HepG2 (cell line): ENCODE measurements around the gene MTREX. TPM values are rescaled to one million over a fixed set of nuclear protein-coding genes. Genes with fewer than 3 reads are reported as not detected.

Source experiments
- ATAC-seq: fragments of 200-7000 bp; cut with Tn5 transposase; 3 replicates; pipeline ENCODE4 v1.9.1; 2020; ENCODE audit warnings: mild to moderate bottlenecking, moderate library complexity
- BruUV-seq: library from RNA; stranded (reverse); fragments of 400-500 nt; replicated peaks from 2 replicates; lab custom pipeline; 2021; lab: Mats Ljungman, UMichigan
- CTCF ChIA-PET: fragments of 300-600 bp; formaldehyde crosslinking; extraction: SDS; loops from one replicate; lab custom pipeline; 2021; ENCODE audit warnings: low total read pairs, inconsistent platforms, low intra/inter-chr PET ratio; lab: Yijun Ruan, JAX
- POLR2A ChIA-PET: fragments of 350-600 bp; sonication (Branson Sonifier 250); formaldehyde crosslinking; loops from one replicate; lab custom pipeline; 2020; ENCODE audit warnings: antibody characterized with exemption, inconsistent platforms; lab: Yijun Ruan, JAX
- DNase-seq: peaks from one replicate; pipeline ENCODE4 v3.0.0-alpha.2; 2015; ENCODE audit warnings: low spot score
- FAIRE-seq: peaks from 3 replicates; lab custom pipeline; 2011; peaks lifted over from hg19 to GRCh38; lab: Jason Lieb, UNC
- H2AFZ ChIP-seq: one replicate; pipeline ENCODE4 v1.6.1; 2011; ENCODE audit warnings: low read length, inconsistent platforms
- H3K27ac ChIP-seq: fragments of 300-600 bp; 3 replicates; pipeline ENCODE4 v1.8.0; 2011; ENCODE audit warnings: mixed run types, mild to moderate bottlenecking, mixed read lengths, low read length, inconsistent platforms; ENCODE audit not compliant: insufficient read depth; ENCODE audit errors: extremely low read length
- H3K27me3 ChIP-seq, 2 experiments: fragments of 200-600 bp in 1 of 2; 2 replicates in 1 of 2; 3 replicates in 1 of 2; pipeline versions ENCODE4 v1.6.0 to v1.8.0; 2011; ENCODE audit warnings: low read length in 2 of 2, mild to moderate bottlenecking in 2 of 2, moderate library complexity in 2 of 2, inconsistent platforms in 1 of 2; ENCODE audit not compliant: insufficient read depth in 2 of 2, control insufficient read depth in 1 of 2
- H3K36me3 ChIP-seq, 2 experiments: fragments of 200-600 bp in 1 of 2; replicated peaks in 1 of 2; 2 replicates in 1 of 2; 3 replicates in 1 of 2; pipeline versions ENCODE4 v1.5.1 to v1.8.0; 2011; ENCODE audit warnings: low read length in 2 of 2, inconsistent platforms in 1 of 2; ENCODE audit not compliant: insufficient read depth in 2 of 2, control insufficient read depth in 1 of 2
- H3K4me1 ChIP-seq: 2 replicates; pipeline ENCODE4 v1.5.1; 2012; ENCODE audit warnings: low read length, inconsistent platforms; ENCODE audit not compliant: insufficient read depth
- H3K4me2 ChIP-seq: 2 replicates; pipeline ENCODE4 v1.6.0; 2011; ENCODE audit warnings: low read depth, low read length, inconsistent platforms
- H3K4me3 ChIP-seq, 3 experiments: fragments of 200-600 bp in 1 of 3; sonication (generic), shearing (Covaris generic) in 1 of 3; replicated peaks in 1 of 3; 2 replicates each; pipeline ENCODE4 v1.5.1; 2011 to 2016; ENCODE audit warnings: low read length in 3 of 3, inconsistent platforms in 2 of 3, low read depth in 2 of 3, mild to moderate bottlenecking in 2 of 3, control low read depth in 1 of 3, mixed read lengths in 1 of 3; ENCODE audit not compliant: insufficient read depth in 1 of 3
- H3K79me2 ChIP-seq: one replicate; pipeline ENCODE4 v1.6.1; 2011; ENCODE audit warnings: low read length, inconsistent platforms; ENCODE audit not compliant: insufficient read depth
- H3K9ac ChIP-seq: 2 replicates; pipeline ENCODE4 v1.6.0; 2011; ENCODE audit warnings: mild to moderate bottlenecking, low read depth, low read length, inconsistent platforms; ENCODE audit not compliant: insufficient read depth
- H3K9me3 ChIP-seq: 2 replicates; pipeline ENCODE4 v1.5.1; 2012; ENCODE audit warnings: mild to moderate bottlenecking, low read length
- H4K20me1 ChIP-seq: 2 replicates; pipeline ENCODE4 v1.6.0; 2011; ENCODE audit warnings: inconsistent platforms, mild to moderate bottlenecking, low read length, moderate library complexity; ENCODE audit not compliant: insufficient read depth
- LRRFIP1 ChIP-seq: sonication (generic); formaldehyde crosslinking; conservative IDR thresholded peaks from 2 replicates; pipeline ENCODE4 v1.4.0; 2020; ENCODE audit warnings: missing genetic modification reagents
- SIN3B ChIP-seq: fragments of 150-350 bp; IDR thresholded peaks from 2 replicates; pipeline ENCODE4 v1.6.1; 2014; ENCODE audit warnings: low read length
- TERF1 ChIP-seq: sonication (generic); formaldehyde crosslinking; IDR thresholded peaks from 2 replicates; pipeline ENCODE4 v1.8.0; 2022; ENCODE audit warnings: mild to moderate bottlenecking, missing genetic modification reagents, moderate library complexity
- TGIF2 ChIP-seq: IDR thresholded peaks from 2 replicates; pipeline ENCODE4 v1.6.1; 2016; ENCODE audit warnings: control low read depth, missing compliant biosample characterization
- THAP7 ChIP-seq: sonication (generic); formaldehyde crosslinking; IDR thresholded peaks from 2 replicates; pipeline ENCODE4 v1.8.1; 2023; ENCODE audit warnings: mild to moderate bottlenecking, missing genetic modification reagents
- ZFP36L2 ChIP-seq: sonication (generic); formaldehyde crosslinking; IDR thresholded peaks from 2 replicates; pipeline ENCODE4 v1.4.0; 2020; ENCODE audit warnings: missing genetic modification reagents
- ZMAT5 ChIP-seq: sonication (generic); formaldehyde crosslinking; IDR thresholded peaks from 2 replicates; pipeline ENCODE4 v1.5.0; 2020; ENCODE audit warnings: mild to moderate bottlenecking, low read depth, missing genetic modification reagents, borderline replicate concordance
- ZNF616 ChIP-seq: sonication (generic); formaldehyde crosslinking; IDR thresholded peaks from 2 replicates; pipeline ENCODE4 v1.5.0; 2020; ENCODE audit warnings: low read depth, mild to moderate bottlenecking, missing genetic modification reagents
- ZNF672 ChIP-seq: sonication (generic); formaldehyde crosslinking; IDR thresholded peaks from 2 replicates; pipeline ENCODE4 v1.8.1; 2022; ENCODE audit warnings: missing genetic modification reagents
- WGBS: methylation state at CpG from one replicate; pipeline ENCODE4 v1.1.6; 2017; ENCODE audit warnings: low lambda C conversion rate; 5-methylcytosine and 5-hydroxymethylcytosine counted together
- in situ Hi-C: cut with HindIII; loops from 2 replicates; pipeline ENCODE4 v1.10.0; 2017; ENCODE audit warnings: low pct_unique_long_range_greater_than_20kb; ENCODE audit not compliant: extremely low pct_ligation_motif_present
- intact Hi-C: fragments of 100-400 bp; cut with micrococcal nuclease; formaldehyde crosslinking; loops from one replicate; pipeline ENCODE4 v1.10.0; 2022; ENCODE audit not compliant: unreplicated experiment
- polyA plus RNA-seq, 8 experiments: library from polyadenylated mRNA; depleted of rRNA in 3 of 8; stranded (reverse) in 7 of 8; unstranded in 1 of 8; fragments of >200 nt; fragmentation: Illumina TruSeq in 4 of 8; extraction: Trizol in 4 of 8; gene quantifications; 2 replicates each; pipeline versions ENCODE4 v1.2.1 to v1.2.3, GENCODE V29; 2011 to 2016; ENCODE audit warnings: low read depth in 4 of 8, missing spikeins in 1 of 8, mixed read lengths in 1 of 8; ENCODE audit not compliant: insufficient read depth in 1 of 8
- total RNA-seq, 5 experiments: library from RNA; depleted of rRNA; stranded (reverse); fragments of >200 nt; fragmentation: Illumina TruSeq; extraction: Trizol; gene quantifications; 2 replicates each; pipeline ENCODE4 v1.2.3, GENCODE V29; 2016; ENCODE audit warnings: low read depth in 1 of 5

Gene MTREX
- total and polyA plus RNA-seq, 2 of the 13 experiments (the other 11 are each of a cell fraction or from before 2014, with no cell fraction given) = 16.4 to 91.5 TPM

- H3K36me3 ChIP-seq = peaks cover 1 to 11% of the 10 kb centered on the region in 2 experiments; a peak in 2 of 5 replicates
- in situ Hi-C loops = no loop called here
- ATAC-seq = no peak
These were observed 11.7 kb downstream of the MTREX start for GRCh38 chr5:55319491-55319890.

GRCh38 chr5:55320571-55320970 lies 12.8 kb downstream of the MTREX start:
- H3K4me1 ChIP-seq = peaks cover 25% of the 10 kb centered on the region
- POLR2A ChIA-PET = no interaction called here
- peaks cover 3 to 9% of the 10 kb centered on the region in 2 experiments; a peak in 2 of 5 replicates for H3K36me3 ChIP-seq
- no peak for DNase-seq
- H3K27ac ChIP-seq = no peak overlapping the region
- no peaks in the 10 kb centered on the region for H3K27me3 ChIP-seq
- intact Hi-C loops = loop anchor here (5.0 kb wide), 1 partner anchor 148 kb away; the partner anchor contains the start of gene CDC20B
- H3K4me2 ChIP-seq = no peak overlapping the region
- no peak for TF ChIP-seq ZNF672
- TF ChIP-seq LRRFIP1 (CRISPR knock-in tag) = no peak
- TF ChIP-seq TERF1 (CRISPR knock-in tag) = no peak
- no peak for TF ChIP-seq ZMAT5 (CRISPR knock-in tag)
- TF ChIP-seq SIN3B = no peak
- no peak for TF ChIP-seq ZFP36L2 (CRISPR knock-in tag)
- no peak for TF ChIP-seq ZNF616 (CRISPR knock-in tag)
- TF ChIP-seq THAP7 (CRISPR knock-in tag) = no peak
- TF ChIP-seq, all 625 proteins: peak for 0
- in situ Hi-C loops = loop anchor here (10.0 kb wide), 1 partner anchor 374 kb away; no protein-coding TSS in a partner anchor
- no peak overlapping the region for H2AFZ ChIP-seq
- no TSS peak for BruUV-seq
- ATAC-seq = no peak
- no peak overlapping the region for H3K9ac ChIP-seq
- H4K20me1 ChIP-seq = no peaks in the 10 kb centered on the region
- no peaks in the 10 kb centered on the region for H3K9me3 ChIP-seq
- CTCF ChIA-PET = no interaction called here
- peaks cover 70% of the 10 kb centered on the region for H3K79me2 ChIP-seq
- no peak for FAIRE-seq
- 94% methylated on average over 4 of the region's 4 CpGs for WGBS
- H3K4me3 ChIP-seq = no peak overlapping the region

More at GRCh38 chr5:55319491-55319890, 11.7 kb downstream of the MTREX start:
- POLR2A ChIA-PET = interaction anchor here (0.9 kb wide), 1 partner anchor 12 kb away, joined by 3 read pairs; the partner anchor contains the start of genes DHX29 and MTREX
- Histone ChIP-seq H3K27ac (no peak overlapping the region), H3K9me3 (no peaks in the 10 kb centered on the region), H3K9ac (no peak overlapping the region), H3K79me2 (peaks cover 79% of the 10 kb centered on the region), H3K4me2 (no peak overlapping the region), H4K20me1 (no peaks in the 10 kb centered on the region; the same call in 1 of the 2 replicates), H2AFZ (no peak overlapping the region), H3K27me3 (no peaks in the 10 kb centered on the region), H3K4me1 (peaks cover 27% of the 10 kb centered on the region), H3K4me3 (no peak overlapping the region)
- WGBS = 97% methylated on average over 1 of the region's 1 CpG
- intact Hi-C loops = no loop called here
- DNase-seq = no peak
- CTCF ChIA-PET = no interaction called here
- TF ChIP-seq TGIF2 (CRISPR knock-in tag) = no peak
- BruUV-seq = no TSS peak
- no peak for FAIRE-seq
